ENCODE measurements around the gene BTBD10. TPM values are rescaled to one million over a fixed set of nuclear protein-coding genes. Genes with fewer than 3 reads are reported as not detected.

The BTBD10 gene
- total RNA-seq, 8 experiments from 2014 or later, result 18.4 to 72.5 (median 53.6) TPM

DNA sequence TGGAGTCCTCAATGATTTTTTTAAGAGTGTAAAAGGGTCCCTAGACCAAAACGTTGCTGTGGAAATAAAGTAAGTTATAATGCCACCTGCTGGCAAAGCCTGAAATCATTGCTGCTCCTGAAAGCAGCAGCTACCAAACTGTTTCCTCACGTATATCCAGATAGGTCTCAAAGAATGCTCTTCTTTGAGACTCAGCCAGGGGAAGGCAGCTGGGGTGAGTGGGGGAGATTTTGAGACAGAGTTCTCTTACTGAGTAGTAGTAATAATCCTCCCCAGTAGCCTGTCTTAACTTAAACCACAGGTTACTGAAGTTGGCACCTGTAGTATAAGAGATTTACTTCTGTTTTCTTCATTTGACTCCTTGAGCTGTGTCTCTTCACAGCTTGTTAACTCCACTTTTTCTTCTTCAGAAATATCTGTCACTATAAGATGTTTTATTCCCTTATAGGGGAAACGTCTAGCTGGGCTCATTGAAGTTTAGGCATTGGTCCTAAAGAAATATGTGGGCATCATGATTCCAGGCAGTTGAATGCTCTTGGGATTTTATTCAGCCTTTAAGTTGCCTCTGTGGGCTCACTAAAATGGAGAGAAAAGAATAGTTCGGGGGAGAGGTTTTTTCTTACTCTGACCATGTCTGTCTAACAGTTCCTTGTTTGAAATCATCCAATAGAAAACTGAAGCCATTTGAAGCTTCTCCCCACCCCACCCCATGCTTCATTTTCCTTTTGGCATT is 77.9 kb downstream of the BTBD10 start:
- Histone ChIP-seq H3K4me3 (no peak overlapping the region), H3K4me1 (replicated peaks in 1 of 2) (no peaks in the 10 kb centered on the region), H3K27ac (no peak overlapping the region)
- 13 to 46% (median 28%) methylated on average over 2 to 4 of the region's 4 CpGs; no CpG with 5 or more reads in 2 of the 10 experiments for WGBS, 10 experiments
- in situ Hi-C loops (cut with MboI; ENCODE audit: low pct_unique_long_range_greater_than_20kb in 2 of 9, low sequenced_read_pairs in 9 of 9, unreplicated experiment in 9 of 9), result no loop called here
- ATAC-seq (replicated peaks in 6 of 8), result peak in 4 of 8 experiments; percentile 45 to 71 (median 58)

DNA sequence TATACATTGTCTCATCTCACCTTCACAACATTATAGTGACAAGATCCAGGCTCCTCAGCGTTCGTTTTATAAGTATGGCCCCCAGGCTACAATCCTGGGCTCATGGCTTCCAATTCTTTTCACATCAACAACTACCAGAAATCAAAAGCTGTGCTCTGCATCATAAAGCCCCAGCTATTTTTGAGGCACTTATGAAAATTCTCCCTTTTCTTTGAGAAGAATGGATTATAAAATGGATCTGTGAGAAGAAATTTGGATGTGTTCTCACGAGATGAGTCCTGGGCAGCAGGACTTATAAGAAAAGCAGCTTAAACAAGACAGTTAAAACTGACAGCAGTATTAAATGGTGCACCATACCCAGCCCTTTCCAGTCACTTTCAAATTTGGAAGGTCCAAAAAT is 80.3 kb downstream of the BTBD10 start:
- H3K4me1 ChIP-seq (replicated peaks in 1 of 2), result no peaks in the 10 kb centered on the region
- WGBS, 10 experiments, result 57 to 97% (median 86%) methylated on average over 1 to 3 of the region's 3 CpGs; no CpG with 5 or more reads in 1 of the 10 experiments
- H3K4me3 ChIP-seq, result no peak overlapping the region
- in situ Hi-C loops (cut with MboI; ENCODE audit: low pct_unique_long_range_greater_than_20kb in 2 of 9, low sequenced_read_pairs in 9 of 9, unreplicated experiment in 9 of 9), result no loop called here
- no peak for ATAC-seq (replicated peaks in 6 of 8)
- H3K27ac ChIP-seq, result no peak overlapping the region

DNA sequence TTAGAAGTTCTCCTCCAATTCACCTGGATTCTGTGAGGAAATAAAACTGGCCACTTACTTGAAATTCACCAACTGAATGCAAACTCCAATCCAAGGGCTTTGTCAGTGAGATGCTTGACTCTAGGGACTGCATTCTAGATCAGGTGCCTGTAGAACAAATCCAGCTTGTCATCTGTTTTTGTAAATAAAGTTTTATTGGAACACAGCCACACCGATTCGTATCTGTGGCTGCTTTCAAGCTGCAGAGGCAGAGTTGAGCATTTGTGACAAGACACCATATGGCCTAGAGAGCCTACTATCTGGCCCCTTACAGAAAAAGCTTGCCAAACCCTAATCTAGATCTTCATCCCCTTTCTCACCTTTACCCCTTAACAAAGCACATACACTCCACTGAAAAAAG is 82.3 kb downstream of the BTBD10 start:
- WGBS, 10 experiments, result 90 to 96% (median 93%) methylated on average over 2 of the region's 2 CpGs; no CpG with 5 or more reads in 7 of the 10 experiments
- no peak for ATAC-seq (replicated peaks in 6 of 8)
- in situ Hi-C loops (cut with MboI; ENCODE audit: low pct_unique_long_range_greater_than_20kb in 2 of 9, low sequenced_read_pairs in 9 of 9, unreplicated experiment in 9 of 9), result no loop called here
- Histone ChIP-seq H3K4me1 (replicated peaks in 1 of 2) (no peaks in the 10 kb centered on the region), H3K27ac (no peak overlapping the region), H3K4me3 (no peak overlapping the region)

DNA sequence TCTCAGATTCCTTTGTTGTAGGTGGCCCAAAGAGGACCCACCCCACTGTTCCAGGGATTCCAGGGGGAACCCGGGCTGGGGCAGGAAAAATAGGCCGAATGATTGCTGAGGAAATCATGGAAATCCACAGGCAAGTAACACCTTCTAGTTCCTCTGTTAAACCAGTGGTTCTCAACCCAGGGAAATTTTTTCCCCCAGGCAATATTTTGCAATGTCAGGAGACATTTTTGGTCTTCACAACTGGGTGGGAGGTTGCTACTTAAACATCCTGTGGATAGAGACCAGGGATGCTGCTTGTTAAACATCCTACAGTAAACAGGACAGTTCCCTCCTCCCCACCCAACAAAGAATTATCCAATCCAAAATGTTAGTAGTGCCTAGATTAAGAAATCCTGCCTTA is 84.7 kb downstream of the BTBD10 start:
- Histone ChIP-seq H3K4me3 (no peak overlapping the region), H3K27ac (no peak overlapping the region), H3K4me1 (replicated peaks in 1 of 2) (no peaks in the 10 kb centered on the region)
- 82 to 100% (median 100%) methylated on average over 1 to 2 of the region's 2 CpGs; no CpG with 5 or more reads in 6 of the 10 experiments for WGBS, 10 experiments
- ATAC-seq (replicated peaks in 6 of 8), result no peak
- in situ Hi-C loops (cut with MboI; ENCODE audit: low pct_unique_long_range_greater_than_20kb in 2 of 9, low sequenced_read_pairs in 9 of 9, unreplicated experiment in 9 of 9), result no loop called here

DNA sequence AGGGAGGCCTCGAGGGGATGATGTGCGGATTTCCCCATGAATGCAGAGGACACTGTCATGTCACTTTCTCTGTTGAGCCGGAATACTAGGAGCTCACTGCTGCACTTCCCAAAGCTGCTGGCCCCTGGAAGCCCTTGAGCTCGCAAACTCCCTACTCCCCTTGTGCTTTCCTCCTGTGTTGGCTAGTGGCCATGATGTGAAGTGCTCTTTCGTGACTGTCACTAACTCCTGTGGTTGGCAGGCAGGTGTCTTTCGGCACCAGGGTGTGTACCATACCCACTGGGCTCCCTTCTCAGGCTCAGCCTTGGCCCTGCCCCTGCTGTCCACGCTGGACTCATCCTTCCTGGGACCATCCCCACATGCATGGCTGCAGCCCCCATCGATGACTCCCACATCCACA is 86.2 kb downstream of the BTBD10 start:
- no peak overlapping the region for H3K4me3 ChIP-seq
- in situ Hi-C loops (cut with MboI; ENCODE audit: low pct_unique_long_range_greater_than_20kb in 2 of 9, low sequenced_read_pairs in 9 of 9, unreplicated experiment in 9 of 9), result no loop called here
- H3K4me1 ChIP-seq (replicated peaks in 1 of 2), result no peaks in the 10 kb centered on the region
- ATAC-seq (replicated peaks in 6 of 8), result no peak
- WGBS, 10 experiments, result 80 to 100% (median 92%) methylated on average over 1 to 6 of the region's 8 CpGs; no CpG with 5 or more reads in 5 of the 10 experiments
- no peak overlapping the region for H3K27ac ChIP-seq

DNA sequence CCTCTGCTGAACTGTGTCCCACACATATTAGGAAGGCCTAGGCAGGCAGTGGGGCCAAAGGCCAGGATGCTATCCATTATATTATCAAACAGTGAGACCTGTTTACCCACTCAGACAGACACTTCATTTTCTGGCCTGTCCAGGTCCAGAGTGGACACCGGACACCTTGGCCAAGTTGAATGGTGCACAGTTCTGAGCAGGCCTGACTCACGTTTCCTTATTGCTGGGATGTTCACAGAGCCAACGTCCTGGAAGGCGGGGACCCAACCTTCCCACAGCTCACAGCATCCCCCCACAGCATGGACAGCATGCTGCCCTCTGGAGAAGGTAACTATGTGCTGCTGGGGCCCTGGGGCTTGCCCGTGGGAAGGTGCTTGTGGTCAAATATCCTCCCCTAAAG is 86.6 kb downstream of the BTBD10 start:
- in situ Hi-C loops (cut with MboI; ENCODE audit: low pct_unique_long_range_greater_than_20kb in 2 of 9, low sequenced_read_pairs in 9 of 9, unreplicated experiment in 9 of 9), result no loop called here
- H3K4me3 ChIP-seq, result no peak overlapping the region
- H3K4me1 ChIP-seq (replicated peaks in 1 of 2), result no peaks in the 10 kb centered on the region
- no peak for ATAC-seq (replicated peaks in 6 of 8)
- no peak overlapping the region for H3K27ac ChIP-seq
- 69 to 100% (median 80%) methylated on average over 1 to 4 of the region's 5 CpGs; no CpG with 5 or more reads in 5 of the 10 experiments for WGBS, 10 experiments

DNA sequence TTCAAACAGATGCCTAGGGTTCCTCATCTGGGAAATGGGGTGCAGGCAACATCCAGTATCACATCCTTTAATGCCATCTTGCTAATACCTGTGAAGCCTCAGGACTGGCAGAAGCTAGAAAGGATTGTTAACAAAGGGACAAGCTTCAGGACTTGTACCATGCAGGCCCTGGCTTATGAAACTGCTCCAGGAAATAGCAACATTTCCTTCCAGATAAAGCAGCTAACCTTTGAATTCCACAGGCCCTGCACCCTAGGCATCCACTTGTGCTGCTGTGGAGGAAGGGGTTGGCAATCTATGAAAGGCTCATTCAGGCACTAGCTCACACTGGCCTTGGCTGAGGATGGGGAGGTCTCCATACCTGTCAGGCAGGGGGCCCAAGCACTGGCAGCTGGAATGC is 87.2 kb downstream of the BTBD10 start:
- in situ Hi-C loops (cut with MboI; ENCODE audit: low pct_unique_long_range_greater_than_20kb in 2 of 9, low sequenced_read_pairs in 9 of 9, unreplicated experiment in 9 of 9), result no loop called here
- Histone ChIP-seq H3K27ac (no peak overlapping the region), H3K4me1 (replicated peaks in 1 of 2) (no peaks in the 10 kb centered on the region), H3K4me3 (no peak overlapping the region)
- ATAC-seq (replicated peaks in 6 of 8), result no peak

DNA sequence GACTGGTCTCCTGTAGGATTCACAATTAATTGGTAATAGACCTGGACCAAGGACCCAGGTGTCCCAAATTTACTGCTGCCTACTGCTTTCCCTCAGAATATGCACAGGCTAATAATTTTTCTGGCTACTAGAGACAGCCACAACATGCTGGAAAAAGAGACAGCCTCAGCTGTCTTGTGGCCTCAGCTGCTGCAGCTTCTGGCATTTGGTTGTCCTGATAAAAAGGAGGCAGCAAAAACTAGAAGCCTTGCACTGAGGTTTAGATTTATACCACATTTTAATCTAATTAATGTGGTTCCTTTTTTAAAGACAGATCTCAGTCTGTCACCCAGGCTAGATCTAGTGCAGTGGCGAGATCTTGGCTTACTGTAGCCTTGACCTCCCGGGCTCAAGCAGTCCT is 89.8 kb downstream of the BTBD10 start:
- H3K27ac ChIP-seq, result no peak overlapping the region
- 80 to 100% (median 100%) methylated on average over 1 to 2 of the region's 2 CpGs; no CpG with 5 or more reads in 7 of the 10 experiments for WGBS, 10 experiments
- ATAC-seq (replicated peaks in 6 of 8), result no peak
- in situ Hi-C loops (cut with MboI; ENCODE audit: low pct_unique_long_range_greater_than_20kb in 2 of 9, low sequenced_read_pairs in 9 of 9, unreplicated experiment in 9 of 9), result no loop called here
- H3K4me1 ChIP-seq (replicated peaks in 1 of 2), result no peaks in the 10 kb centered on the region
- H3K4me3 ChIP-seq, result no peak overlapping the region

DNA sequence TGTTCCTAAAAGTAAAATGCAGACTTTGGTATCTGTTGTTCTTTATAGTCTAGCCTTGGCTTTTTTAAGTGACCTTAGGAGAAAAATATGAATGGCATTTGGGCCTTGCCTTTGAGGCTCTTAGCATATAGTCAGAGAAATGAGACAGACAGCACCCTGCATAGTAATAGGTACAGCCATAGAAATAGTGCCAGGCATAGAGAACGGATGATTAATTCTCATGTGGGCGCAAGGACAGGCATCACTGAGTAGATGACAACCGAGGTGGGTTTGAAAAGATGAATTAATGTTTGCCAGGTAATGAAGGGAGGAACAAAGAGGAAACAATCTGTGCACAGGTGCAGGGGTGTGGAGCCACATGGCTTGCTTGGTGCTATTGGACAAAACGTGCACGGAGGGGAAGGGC is 95.0 kb downstream of the BTBD10 start:
- H3K27ac ChIP-seq, result no peak overlapping the region
- peak in 1 of 8 experiments; percentile 59 for ATAC-seq (replicated peaks in 6 of 8)

DNA sequence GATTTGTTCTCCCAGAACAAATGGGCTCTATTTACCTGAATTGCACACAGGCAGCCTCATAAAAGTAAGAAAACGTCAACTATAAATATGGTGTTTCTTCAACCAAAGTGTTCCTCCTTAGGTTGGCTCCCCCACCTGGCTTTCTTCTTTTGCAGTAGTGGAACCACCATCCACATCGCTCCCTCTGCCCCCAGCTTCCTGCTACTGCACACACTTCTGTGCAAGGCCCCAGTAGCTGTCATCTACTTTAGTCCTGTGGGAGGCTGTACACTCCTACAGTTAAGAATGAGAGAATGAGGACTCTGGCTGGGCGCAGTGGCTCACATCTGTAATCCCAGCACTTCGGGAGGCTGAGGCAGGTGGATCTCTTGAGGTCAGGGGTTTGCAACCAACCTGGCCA is 95.9 kb downstream of the BTBD10 start:
- Histone ChIP-seq H3K4me3 (no peak overlapping the region), H3K27ac (no peak overlapping the region), H3K4me1 (replicated peaks in 1 of 2) (no peaks in the 10 kb centered on the region)
- ATAC-seq (replicated peaks in 6 of 8), result no peak
- in situ Hi-C loops (cut with MboI; ENCODE audit: low pct_unique_long_range_greater_than_20kb in 2 of 9, low sequenced_read_pairs in 9 of 9, unreplicated experiment in 9 of 9), result no loop called here
- 83 to 100% (median 92%) methylated on average over 1 to 3 of the region's 4 CpGs; no CpG with 5 or more reads in 4 of the 10 experiments for WGBS, 10 experiments

More for the DNA sequence above, 95.0 kb downstream of the BTBD10 start:
- 40 to 100% (median 65%) methylated on average over 1 to 4 of the region's 5 CpGs; no CpG with 5 or more reads in 3 of the 10 experiments for WGBS, 10 experiments
- Histone ChIP-seq H3K4me1 (replicated peaks in 1 of 2) (no peaks in the 10 kb centered on the region), H3K4me3 (no peak overlapping the region)
- in situ Hi-C loops (cut with MboI; ENCODE audit: low pct_unique_long_range_greater_than_20kb in 2 of 9, low sequenced_read_pairs in 9 of 9, unreplicated experiment in 9 of 9), result no loop called here

DNA sequence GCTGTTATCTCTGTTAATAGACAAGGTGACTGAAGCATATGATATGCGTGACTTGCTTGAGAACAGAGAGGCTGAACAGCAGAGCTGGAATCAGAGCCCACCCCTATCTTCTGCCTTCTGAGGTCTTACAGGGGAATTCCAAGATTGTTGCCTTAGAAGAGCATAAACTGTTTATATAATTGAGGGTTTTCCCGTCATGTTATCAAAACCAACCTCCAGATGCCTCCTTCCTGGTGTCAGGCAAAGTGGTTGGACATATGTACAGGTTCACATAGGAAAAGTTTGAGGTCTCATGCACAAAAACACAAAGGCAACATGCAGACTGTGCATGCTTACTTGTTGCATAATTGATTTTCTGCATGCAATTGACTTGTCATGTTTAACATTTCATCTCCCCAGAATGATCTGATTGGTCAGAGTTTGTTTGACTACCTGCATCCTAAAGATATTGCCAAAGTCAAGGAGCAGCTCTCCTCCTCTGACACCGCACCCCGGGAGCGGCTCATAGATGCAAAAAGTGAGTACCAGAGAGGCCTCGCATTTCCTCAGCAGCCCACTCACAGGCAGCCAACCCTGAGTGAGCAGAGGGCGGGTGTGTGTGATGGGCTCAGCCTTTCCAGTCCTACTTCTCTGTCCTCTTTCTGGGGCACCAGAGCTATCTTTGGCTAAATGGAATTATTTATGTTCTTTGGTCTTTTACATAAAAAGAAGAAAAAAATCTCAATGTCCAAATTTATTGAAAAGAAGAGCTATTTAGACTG is 96.6 kb downstream of the BTBD10 start:
- peak in 2 of 8 experiments; percentile 46 to 57 for ATAC-seq (replicated peaks in 6 of 8)
- WGBS, 10 experiments, result 41 to 100% (median 90%) methylated on average over 1 to 7 of the region's 7 CpGs; no CpG with 5 or more reads in 2 of the 10 experiments
- in situ Hi-C loops (cut with MboI; ENCODE audit: low pct_unique_long_range_greater_than_20kb in 2 of 9, low sequenced_read_pairs in 9 of 9, unreplicated experiment in 9 of 9), result no loop called here

DNA sequence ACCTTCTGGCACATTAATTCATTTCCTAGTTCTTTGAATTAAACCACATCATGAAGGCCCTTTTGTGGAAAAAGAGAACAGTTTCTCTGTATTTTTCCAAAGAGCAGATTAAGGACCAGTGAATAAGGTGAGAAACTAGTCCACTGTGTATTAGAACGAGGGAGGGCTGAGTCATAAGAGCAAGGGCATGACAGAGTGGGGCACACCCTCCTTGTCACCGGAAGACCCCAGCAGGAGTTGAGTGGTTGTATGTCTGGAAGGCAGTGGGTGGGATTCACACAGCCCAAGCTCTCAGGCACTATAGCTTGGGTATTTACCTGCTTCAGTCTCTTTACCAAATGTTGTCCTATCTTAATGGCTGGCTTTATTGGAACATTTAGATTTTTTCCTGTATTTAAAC is 98.6 kb downstream of the BTBD10 start:
- H3K4me3 ChIP-seq, result no peak overlapping the region
- peaks cover 0 to 3% of the 10 kb centered on the region in 2 donors for H3K4me1 ChIP-seq (replicated peaks in 1 of 2)
- H3K27ac ChIP-seq, result no peak overlapping the region
- 0 to 100% (median 59%) methylated on average over 1 to 2 of the region's 2 CpGs; no CpG with 5 or more reads in 4 of the 10 experiments for WGBS, 10 experiments
- in situ Hi-C loops (cut with MboI; ENCODE audit: low pct_unique_long_range_greater_than_20kb in 2 of 9, low sequenced_read_pairs in 9 of 9, unreplicated experiment in 9 of 9), result no loop called here
- peak in 2 of 8 experiments; percentile 60 to 86 for ATAC-seq (replicated peaks in 6 of 8)

More for the DNA sequence above, 96.6 kb downstream of the BTBD10 start:
- Histone ChIP-seq H3K27ac (no peak overlapping the region), H3K4me1 (replicated peaks in 1 of 2) (no peaks in the 10 kb centered on the region), H3K4me3 (no peak overlapping the region)

DNA sequence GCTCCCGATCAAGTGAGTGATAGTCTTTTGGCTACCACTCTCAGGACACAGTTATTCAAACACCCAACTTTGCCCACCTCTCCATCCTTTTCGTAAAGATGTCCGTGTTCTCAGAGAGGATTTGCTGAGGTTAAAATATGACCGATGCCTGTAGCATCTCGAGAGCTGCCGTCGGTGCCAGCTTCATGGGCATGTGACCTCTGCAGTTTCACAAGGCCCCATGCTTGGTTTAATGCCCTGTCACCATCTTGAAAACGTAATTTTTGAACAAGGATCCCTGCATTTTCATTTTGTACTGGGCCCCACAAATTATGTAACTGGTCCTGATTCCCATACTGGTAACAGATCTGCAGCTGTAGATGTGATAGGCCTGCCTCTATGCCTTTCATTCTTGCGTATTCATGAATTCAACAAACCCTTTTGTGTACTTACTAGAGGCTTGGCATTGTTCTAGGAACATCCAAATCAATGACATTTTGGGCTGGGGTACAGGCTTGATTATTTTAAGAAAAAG is 100.4 kb downstream of the BTBD10 start:
- peaks cover 0 to 3% of the 10 kb centered on the region in 2 donors for H3K4me1 ChIP-seq (replicated peaks in 1 of 2)
- WGBS, 10 experiments, result 73 to 100% (median 97%) methylated on average over 2 to 8 of the region's 9 CpGs; no CpG with 5 or more reads in 4 of the 10 experiments
- ATAC-seq (replicated peaks in 6 of 8), result no peak
- no peak overlapping the region for H3K27ac ChIP-seq
- no peak overlapping the region for H3K4me3 ChIP-seq
- in situ Hi-C loops (cut with MboI; ENCODE audit: low pct_unique_long_range_greater_than_20kb in 2 of 9, low sequenced_read_pairs in 9 of 9, unreplicated experiment in 9 of 9), result no loop called here
